Measurements from ENCODE around the gene NBAS.

NBAS gene

DNA sequence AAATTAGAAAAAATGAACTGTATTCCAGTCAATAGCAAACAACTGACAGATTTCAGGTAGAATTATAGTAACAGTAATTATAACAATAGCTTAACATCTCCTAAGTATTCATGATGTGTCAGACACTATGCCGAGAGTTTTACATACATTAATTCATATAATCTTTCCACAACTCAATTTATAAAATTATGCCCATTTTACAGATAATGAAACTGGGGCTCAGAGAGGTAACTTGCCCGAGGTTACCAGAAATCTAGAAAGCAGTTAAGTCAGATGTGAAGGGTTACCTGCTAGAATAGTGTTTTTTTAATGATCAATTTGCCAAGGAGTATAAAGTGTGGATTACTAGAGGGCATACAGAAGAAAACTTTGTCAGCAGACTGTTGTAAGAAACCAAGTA lies 12.2 kb downstream of the NBAS start:
- no peak for TF ChIP-seq EZH2 (IDR thresholded peaks at IDR 0.05; ENCODE audit: borderline replicate concordance, low read length)
- TF ChIP-seq, protein P1, sequence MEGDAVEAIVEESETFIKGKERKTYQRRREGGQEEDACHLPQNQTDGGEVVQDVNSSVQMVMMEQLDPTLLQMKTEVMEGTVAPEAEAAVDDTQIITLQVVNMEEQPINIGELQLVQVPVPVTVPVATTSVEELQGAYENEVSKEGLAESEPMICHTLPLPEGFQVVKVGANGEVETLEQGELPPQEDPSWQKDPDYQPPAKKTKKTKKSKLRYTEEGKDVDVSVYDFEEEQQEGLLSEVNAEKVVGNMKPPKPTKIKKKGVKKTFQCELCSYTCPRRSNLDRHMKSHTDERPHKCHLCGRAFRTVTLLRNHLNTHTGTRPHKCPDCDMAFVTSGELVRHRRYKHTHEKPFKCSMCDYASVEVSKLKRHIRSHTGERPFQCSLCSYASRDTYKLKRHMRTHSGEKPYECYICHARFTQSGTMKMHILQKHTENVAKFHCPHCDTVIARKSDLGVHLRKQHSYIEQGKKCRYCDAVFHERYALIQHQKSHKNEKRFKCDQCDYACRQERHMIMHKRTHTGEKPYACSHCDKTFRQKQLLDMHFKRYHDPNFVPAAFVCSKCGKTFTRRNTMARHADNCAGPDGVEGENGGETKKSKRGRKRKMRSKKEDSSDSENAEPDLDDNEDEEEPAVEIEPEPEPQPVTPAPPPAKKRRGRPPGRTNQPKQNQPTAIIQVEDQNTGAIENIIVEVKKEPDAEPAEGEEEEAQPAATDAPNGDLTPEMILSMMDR (IDR thresholded peaks at IDR 0.05; ENCODE audit: low read length): no peak
- H3K4me2 ChIP-seq (ENCODE audit: low read length): no peak overlapping the region
- H3K27me3 ChIP-seq (ENCODE audit: insufficient read depth, low read length): no peaks in the 10 kb centered on the region
- H3K79me2 ChIP-seq (ENCODE audit: insufficient read depth, low read length): no peaks in the 10 kb centered on the region
- H3K4me3 ChIP-seq (ENCODE audit: low read depth, low read length, poor library complexity, severe bottlenecking): no peak overlapping the region
- H3K36me3 ChIP-seq (ENCODE audit: insufficient read depth, low read length): peaks cover 6% of the 10 kb centered on the region; the same call in 1 of the 2 replicates
- no peaks in the 10 kb centered on the region for H4K20me1 ChIP-seq (ENCODE audit: insufficient read depth, low read length)
- no peak overlapping the region for H3K9ac ChIP-seq (ENCODE audit: low read length)
- no peaks in the 10 kb centered on the region for H3K9me2 ChIP-seq (ENCODE audit: low read depth, low read length)
- no peaks in the 10 kb centered on the region for H3K9me3 ChIP-seq (ENCODE audit: low read length)
- H2AFZ ChIP-seq (ENCODE audit: low read length): no peak overlapping the region
- no peak overlapping the region for H3K27ac ChIP-seq (ENCODE audit: low read depth, low read length, poor library complexity, severe bottlenecking)
- H3K4me1 ChIP-seq (ENCODE audit: insufficient read depth, low read length, severe bottlenecking): no peaks in the 10 kb centered on the region
- H3F3A ChIP-seq (ENCODE audit: insufficient read depth, low read length): no peaks in the 10 kb centered on the region

DNA sequence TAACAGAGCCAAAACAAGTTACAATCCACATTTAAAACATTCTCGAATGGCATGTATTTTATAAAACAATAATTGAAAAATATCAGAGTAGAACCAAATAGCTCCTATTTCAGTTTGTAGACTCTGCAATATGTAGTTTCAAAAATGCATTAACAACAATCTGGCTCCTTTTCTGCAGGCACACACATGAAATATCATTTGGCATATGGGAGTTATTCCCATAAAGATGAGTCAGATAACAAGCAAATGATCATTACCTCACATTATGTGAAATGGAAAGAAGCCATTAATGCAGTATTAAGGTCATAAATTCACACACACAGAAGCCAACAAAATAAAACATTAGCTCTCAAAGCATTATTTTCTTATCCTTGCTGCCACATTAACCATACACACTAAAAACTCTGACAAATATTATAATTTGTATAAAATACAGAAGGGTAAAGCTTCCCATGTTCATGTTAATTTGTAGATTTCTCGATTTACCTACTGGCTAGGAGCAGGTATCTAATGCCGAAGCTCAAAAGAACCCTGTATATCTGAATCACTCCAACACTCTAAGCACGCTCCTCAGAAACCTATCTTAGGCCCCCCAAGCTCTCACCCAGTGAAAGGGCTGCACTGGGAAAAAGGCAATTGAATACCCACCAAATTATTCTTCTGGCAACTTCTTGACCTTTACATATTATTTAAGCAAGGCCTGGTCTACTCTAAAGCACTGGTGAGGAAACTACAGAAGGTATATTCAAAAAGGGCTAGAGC lies 13.8 kb downstream of the NBAS start:
- Histone ChIP-seq H3K9me2 (ENCODE audit: low read depth, low read length) (no peaks in the 10 kb centered on the region), H3K9me3 (ENCODE audit: low read length) (no peaks in the 10 kb centered on the region), H3K27me3 (ENCODE audit: insufficient read depth, low read length) (no peaks in the 10 kb centered on the region), H3K9ac (ENCODE audit: low read length) (no peak overlapping the region), H3K4me1 (ENCODE audit: insufficient read depth, low read length, severe bottlenecking) (no peaks in the 10 kb centered on the region), H2AFZ (ENCODE audit: low read length) (no peak overlapping the region), H3K36me3 (ENCODE audit: insufficient read depth, low read length) (peaks cover 6% of the 10 kb centered on the region; the same call in 1 of the 2 replicates), H3K4me2 (ENCODE audit: low read length) (no peak overlapping the region), H3F3A (ENCODE audit: insufficient read depth, low read length) (no peaks in the 10 kb centered on the region), H4K20me1 (ENCODE audit: insufficient read depth, low read length) (no peaks in the 10 kb centered on the region), H3K79me2 (ENCODE audit: insufficient read depth, low read length) (no peaks in the 10 kb centered on the region), H3K4me3 (ENCODE audit: low read depth, low read length, poor library complexity, severe bottlenecking) (no peak overlapping the region), H3K27ac (ENCODE audit: low read depth, low read length, poor library complexity, severe bottlenecking) (no peak overlapping the region)
- TF ChIP-seq EZH2 (IDR thresholded peaks at IDR 0.05; ENCODE audit: borderline replicate concordance, low read length): no peak
- TF ChIP-seq, protein P1 (IDR thresholded peaks at IDR 0.05; ENCODE audit: low read length): no peak

DNA sequence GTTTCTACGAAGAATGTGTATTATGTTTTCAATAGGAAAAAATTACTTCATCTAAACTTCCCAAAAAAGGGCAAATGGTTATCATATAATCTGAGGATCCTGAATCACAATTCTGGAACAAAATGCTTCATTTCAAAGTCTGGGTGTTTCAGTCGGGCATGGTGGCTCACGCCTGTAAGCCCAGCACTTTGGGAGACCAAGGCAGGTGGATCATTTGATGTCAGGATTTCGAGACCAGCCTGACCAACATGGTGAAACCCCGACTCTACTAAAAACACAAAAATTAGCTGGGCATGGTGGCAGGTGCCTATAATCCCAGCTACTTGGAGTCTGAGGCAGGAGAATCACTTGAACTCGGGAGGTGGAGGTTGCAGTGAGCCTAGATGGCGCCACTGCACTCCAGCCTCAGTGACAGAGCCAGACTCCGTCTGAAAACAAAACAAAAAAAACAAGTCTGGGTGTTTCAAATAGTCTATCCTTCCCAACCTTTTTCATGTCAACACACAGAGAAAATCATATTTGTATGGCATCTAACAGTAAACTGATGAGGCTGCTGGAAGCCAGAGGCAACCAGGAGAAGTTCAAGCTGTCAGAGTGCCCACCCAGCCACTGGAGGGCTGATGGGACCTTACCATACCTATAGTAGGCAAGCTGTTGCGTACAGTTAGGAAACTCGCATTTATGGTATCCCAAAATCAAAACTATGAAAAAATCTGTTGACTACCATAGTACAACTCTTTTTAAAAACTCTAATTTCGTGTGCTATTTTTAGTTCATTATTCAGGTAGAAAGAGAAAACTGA lies 14.6 kb downstream of the NBAS start:
- no peak for TF ChIP-seq EZH2 (IDR thresholded peaks at IDR 0.05; ENCODE audit: borderline replicate concordance, low read length)
- TF ChIP-seq, protein P1 (IDR thresholded peaks at IDR 0.05; ENCODE audit: low read length): peak; percentile 61
- Histone ChIP-seq H3K27ac (ENCODE audit: low read depth, low read length, poor library complexity, severe bottlenecking) (no peak overlapping the region), H3K4me3 (ENCODE audit: low read depth, low read length, poor library complexity, severe bottlenecking) (no peak overlapping the region), H3F3A (ENCODE audit: insufficient read depth, low read length) (no peaks in the 10 kb centered on the region), H3K36me3 (ENCODE audit: insufficient read depth, low read length) (peaks cover 3% of the 10 kb centered on the region; the same call in 1 of the 2 replicates), H3K79me2 (ENCODE audit: insufficient read depth, low read length) (no peaks in the 10 kb centered on the region), H3K9me3 (ENCODE audit: low read length) (no peaks in the 10 kb centered on the region), H3K4me1 (ENCODE audit: insufficient read depth, low read length, severe bottlenecking) (no peaks in the 10 kb centered on the region), H4K20me1 (ENCODE audit: insufficient read depth, low read length) (no peaks in the 10 kb centered on the region), H3K9ac (ENCODE audit: low read length) (no peak overlapping the region), H2AFZ (ENCODE audit: low read length) (no peak overlapping the region), H3K27me3 (ENCODE audit: insufficient read depth, low read length) (no peaks in the 10 kb centered on the region), H3K4me2 (ENCODE audit: low read length) (no peak overlapping the region), H3K9me2 (ENCODE audit: low read depth, low read length) (no peaks in the 10 kb centered on the region)

Measured in OCI-LY1 (cell line).